SK-N-SH (cell line): Measurements from ENCODE around the gene TBC1D21.

Source experiments
- CTCF ChIP-seq: fragments of 200-600 bp; sonication (generic); IDR thresholded peaks from 2 replicates; pipeline ENCODE4 v1.6.1; 2017; ENCODE audit warnings: antibody characterized with exemption, mild to moderate bottlenecking, moderate library complexity
- EP300 ChIP-seq, 2 experiments: IDR thresholded peaks; 2 replicates each; pipeline versions ENCODE4 v1.4.0 to v1.6.1; 2012; ENCODE audit warnings: borderline replicate concordance in 1 of 2, low read depth in 1 of 2, low read length in 1 of 2
- EZH2phosphoT487 ChIP-seq: fragments of 200-600 bp; sonication (generic); IDR thresholded peaks from 2 replicates; pipeline ENCODE4 v1.6.1; 2017; ENCODE audit warnings: low read depth, mixed run types, mild to moderate bottlenecking, antibody characterized with exemption, moderate library complexity, borderline replicate concordance
- POLR2AphosphoS5 ChIP-seq: IDR thresholded peaks from 2 replicates; pipeline ENCODE4 v1.6.1; 2012; ENCODE audit warnings: low read depth, low read length
- RAD21 ChIP-seq: IDR thresholded peaks from 2 replicates; pipeline ENCODE4 v1.6.1; 2012; ENCODE audit warnings: mild to moderate bottlenecking, low read length
- TCF12 ChIP-seq: IDR thresholded peaks from 2 replicates; pipeline ENCODE4 v1.4.0; 2012
- TEAD4 ChIP-seq: IDR thresholded peaks from 2 replicates; pipeline ENCODE4 v1.4.0; 2012; ENCODE audit warnings: mild to moderate bottlenecking, borderline replicate concordance; ENCODE audit not compliant: insufficient read depth
- YY1 ChIP-seq: IDR thresholded peaks from 2 replicates; pipeline ENCODE4 v1.4.0; 2012; ENCODE audit warnings: low read depth, mild to moderate bottlenecking
- TF ChIP-seq, protein P1 (sequence below): IDR thresholded peaks from 2 replicates; pipeline ENCODE4 v1.4.0; 2012; ENCODE audit warnings: low read depth, borderline replicate concordance
- TF ChIP-seq, protein P2 (sequence below): IDR thresholded peaks from 2 replicates; pipeline ENCODE4 v1.4.0; 2012; ENCODE audit warnings: low read depth
- TF ChIP-seq, protein P3 (sequence below): IDR thresholded peaks from 2 replicates; pipeline ENCODE4 v1.6.1; 2012; ENCODE audit warnings: mild to moderate bottlenecking, low read depth, low read length, moderate library complexity

GRCh38 chr15:73899197-73900094 is 26.1 kb downstream of the TBC1D21 start:
- TF ChIP-seq CTCF, result no peak
- TF ChIP-seq TEAD4, result no peak
- no peak for TF ChIP-seq RAD21
- TF ChIP-seq, protein P1, sequence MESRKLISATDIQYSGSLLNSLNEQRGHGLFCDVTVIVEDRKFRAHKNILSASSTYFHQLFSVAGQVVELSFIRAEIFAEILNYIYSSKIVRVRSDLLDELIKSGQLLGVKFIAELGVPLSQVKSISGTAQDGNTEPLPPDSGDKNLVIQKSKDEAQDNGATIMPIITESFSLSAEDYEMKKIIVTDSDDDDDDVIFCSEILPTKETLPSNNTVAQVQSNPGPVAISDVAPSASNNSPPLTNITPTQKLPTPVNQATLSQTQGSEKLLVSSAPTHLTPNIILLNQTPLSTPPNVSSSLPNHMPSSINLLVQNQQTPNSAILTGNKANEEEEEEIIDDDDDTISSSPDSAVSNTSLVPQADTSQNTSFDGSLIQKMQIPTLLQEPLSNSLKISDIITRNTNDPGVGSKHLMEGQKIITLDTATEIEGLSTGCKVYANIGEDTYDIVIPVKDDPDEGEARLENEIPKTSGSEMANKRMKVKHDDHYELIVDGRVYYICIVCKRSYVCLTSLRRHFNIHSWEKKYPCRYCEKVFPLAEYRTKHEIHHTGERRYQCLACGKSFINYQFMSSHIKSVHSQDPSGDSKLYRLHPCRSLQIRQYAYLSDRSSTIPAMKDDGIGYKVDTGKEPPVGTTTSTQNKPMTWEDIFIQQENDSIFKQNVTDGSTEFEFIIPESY, result no peak
- no peak for TF ChIP-seq POLR2AphosphoS5
- no peak for TF ChIP-seq TCF12
- no peak for TF ChIP-seq YY1
- no peak for TF ChIP-seq EP300 (IDR thresholded peaks at IDR 0.05; ENCODE audit: borderline replicate concordance in 1 of 2, low read depth in 1 of 2, low read length in 1 of 2)
- TF ChIP-seq, protein P2, sequence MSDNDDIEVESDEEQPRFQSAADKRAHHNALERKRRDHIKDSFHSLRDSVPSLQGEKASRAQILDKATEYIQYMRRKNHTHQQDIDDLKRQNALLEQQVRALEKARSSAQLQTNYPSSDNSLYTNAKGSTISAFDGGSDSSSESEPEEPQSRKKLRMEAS, result no peak
- TF ChIP-seq, protein P3, sequence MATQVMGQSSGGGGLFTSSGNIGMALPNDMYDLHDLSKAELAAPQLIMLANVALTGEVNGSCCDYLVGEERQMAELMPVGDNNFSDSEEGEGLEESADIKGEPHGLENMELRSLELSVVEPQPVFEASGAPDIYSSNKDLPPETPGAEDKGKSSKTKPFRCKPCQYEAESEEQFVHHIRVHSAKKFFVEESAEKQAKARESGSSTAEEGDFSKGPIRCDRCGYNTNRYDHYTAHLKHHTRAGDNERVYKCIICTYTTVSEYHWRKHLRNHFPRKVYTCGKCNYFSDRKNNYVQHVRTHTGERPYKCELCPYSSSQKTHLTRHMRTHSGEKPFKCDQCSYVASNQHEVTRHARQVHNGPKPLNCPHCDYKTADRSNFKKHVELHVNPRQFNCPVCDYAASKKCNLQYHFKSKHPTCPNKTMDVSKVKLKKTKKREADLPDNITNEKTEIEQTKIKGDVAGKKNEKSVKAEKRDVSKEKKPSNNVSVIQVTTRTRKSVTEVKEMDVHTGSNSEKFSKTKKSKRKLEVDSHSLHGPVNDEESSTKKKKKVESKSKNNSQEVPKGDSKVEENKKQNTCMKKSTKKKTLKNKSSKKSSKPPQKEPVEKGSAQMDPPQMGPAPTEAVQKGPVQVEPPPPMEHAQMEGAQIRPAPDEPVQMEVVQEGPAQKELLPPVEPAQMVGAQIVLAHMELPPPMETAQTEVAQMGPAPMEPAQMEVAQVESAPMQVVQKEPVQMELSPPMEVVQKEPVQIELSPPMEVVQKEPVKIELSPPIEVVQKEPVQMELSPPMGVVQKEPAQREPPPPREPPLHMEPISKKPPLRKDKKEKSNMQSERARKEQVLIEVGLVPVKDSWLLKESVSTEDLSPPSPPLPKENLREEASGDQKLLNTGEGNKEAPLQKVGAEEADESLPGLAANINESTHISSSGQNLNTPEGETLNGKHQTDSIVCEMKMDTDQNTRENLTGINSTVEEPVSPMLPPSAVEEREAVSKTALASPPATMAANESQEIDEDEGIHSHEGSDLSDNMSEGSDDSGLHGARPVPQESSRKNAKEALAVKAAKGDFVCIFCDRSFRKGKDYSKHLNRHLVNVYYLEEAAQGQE, result peak; percentile 87
- no peak for TF ChIP-seq EZH2phosphoT487
